HG03378 (cell line): ENCODE results near the gene DNTTIP2.
"Not testable (repeated sequence)": the region's sequence is repeated elsewhere in the genome, so short reads cannot be mapped to it uniquely, and the experiment has no call there.

Experiments
- ATAC-seq: cut with Tn5 transposase; IDR thresholded peaks from one replicate; pipeline ENCODE4 v1.9.1; 2021; ENCODE audit warnings: mild to moderate bottlenecking, moderate library complexity; ENCODE audit not compliant: unreplicated experiment

Gene DNTTIP2

DNA sequence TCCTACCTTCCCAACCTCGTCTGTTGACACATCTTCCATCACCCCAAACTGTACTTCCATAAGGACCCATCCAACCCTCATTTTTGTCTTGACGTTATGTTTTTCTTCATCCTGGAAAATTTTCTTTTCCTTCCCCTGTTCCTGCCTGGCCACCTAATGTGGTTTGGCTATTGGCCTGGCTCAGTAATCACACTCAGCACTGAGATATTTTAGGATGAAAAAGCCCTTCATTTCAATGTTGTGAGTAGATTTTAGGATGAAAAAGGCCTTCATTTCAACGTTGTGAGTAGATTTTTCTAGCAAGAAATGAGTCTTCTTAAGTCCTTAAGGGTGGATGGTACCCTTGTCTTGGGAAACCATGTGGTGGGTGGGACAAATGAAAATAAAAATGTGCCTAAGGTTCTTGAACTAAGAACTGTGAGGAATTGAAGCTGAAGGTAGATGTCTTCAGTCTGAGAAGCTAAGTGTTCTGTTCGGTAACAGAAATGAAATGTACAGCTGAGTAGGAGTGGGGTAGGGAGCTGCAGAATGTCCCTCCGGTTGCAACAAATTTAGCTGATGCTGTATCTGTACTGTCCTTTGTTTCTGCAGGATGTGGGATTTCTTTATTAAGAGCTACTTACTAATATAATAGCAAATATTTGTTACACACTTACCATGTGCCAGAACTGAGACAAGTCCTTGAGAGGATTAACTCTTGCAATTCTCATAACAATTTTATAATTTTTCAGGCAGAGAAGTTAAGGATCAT, 36.1 kb downstream of the DNTTIP2 start:
- no peak for ATAC-seq

DNA sequence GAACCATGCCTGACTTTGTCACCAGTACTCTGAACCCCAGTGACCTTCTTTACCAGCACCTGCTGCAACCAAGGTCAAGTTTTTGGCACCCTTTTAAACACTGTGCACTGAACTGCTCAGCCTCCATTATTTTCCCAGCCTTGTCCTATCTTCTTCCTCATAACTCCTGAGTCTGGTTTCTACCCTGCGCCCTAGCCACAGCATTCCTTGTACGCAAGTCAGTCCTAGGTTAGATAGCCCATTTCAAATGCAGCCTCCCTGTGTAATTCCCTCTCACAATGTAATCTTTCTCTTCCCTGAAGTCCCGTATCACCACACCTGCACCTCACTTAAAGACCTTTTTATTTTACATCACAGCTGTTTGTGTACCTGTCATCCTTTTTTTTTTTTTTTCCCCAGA, 37.2 kb downstream of the DNTTIP2 start:
- no peak for ATAC-seq

DNA sequence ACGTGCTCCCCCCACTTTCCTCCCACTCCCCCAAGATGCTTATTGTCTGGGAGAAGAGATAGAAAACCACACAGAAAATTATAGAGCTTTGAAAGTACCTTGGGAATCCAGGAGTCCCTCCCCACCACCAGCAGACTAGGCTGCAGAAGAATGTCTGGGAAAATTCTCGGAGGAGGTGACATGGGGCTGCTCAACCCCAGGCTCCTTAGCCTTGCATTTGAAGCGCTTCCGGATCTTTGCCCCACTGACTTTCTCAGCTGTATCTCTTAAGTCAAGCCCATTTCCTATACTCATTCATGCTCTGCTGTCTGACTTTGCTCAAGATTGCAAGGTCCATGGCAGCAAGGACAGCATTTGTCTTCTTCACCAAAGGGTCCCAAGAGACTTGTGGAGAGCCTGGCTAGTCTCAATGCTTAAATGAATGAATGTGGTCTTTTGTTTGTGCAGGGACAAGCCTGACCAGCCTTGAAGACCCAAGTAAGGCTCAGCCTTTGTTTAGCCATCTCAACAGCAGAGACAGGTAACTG, 38.0 kb downstream of the DNTTIP2 start:
- ATAC-seq = no peak

DNA sequence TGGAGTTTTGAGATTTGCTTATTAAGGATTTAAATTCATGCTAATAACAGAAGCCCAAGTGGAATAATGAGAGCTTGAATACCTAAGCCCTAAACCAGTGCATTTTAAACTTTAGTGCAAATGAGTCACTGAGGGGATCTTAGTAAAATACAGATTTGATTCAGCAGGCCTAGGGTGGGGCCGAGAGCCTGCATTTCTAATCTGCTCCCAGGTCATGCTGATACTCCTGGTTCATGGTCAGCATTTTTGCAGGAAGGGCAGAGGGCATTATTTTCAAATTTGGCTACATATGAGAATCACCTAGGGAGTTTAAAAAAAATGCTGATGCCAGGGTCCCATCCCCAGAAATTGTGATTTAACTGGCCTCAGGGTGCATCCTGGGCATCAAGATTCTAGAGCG, 39.3 kb downstream of the DNTTIP2 start:
- no peak for ATAC-seq

DNA sequence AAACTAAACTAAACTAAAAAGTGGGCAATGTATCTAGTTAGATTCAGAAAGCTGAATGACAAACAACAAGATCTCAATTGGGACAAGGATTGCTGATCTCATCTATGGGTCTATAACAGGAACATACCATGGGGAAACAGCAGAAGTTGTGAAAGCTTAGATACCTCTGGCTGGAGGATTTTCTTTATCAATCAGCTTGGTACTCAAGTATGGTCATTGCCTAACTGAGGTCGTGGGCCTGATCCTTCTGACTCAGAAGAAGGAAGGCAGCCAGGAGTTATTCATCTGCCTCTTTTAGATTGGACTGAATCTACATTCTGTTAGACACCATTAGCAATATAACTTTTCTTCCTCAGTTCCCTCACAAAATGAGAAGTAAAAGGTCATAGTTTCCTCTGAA, 39.7 kb downstream of the DNTTIP2 start:
- ATAC-seq = no peak

DNA sequence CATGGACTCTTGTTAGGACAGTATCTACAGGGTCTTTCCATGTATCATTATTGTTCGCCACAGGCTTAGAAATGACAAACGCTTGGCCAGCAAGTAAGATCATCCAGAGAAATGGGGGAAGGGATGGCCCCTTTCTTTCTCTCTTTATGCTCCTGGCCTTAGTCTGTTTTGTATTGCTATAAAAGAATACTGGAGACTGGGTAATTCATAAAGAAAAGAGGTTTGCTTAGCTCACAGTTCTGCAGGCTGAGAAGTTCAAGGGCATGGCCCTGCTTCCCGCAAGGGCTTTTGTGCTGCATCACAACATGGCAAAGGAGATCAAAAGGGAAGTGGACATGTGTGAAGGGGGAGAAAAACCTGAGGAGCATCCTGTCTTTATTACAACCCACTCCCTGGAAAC, 41.0 kb downstream of the DNTTIP2 start:
- no peak for ATAC-seq

DNA sequence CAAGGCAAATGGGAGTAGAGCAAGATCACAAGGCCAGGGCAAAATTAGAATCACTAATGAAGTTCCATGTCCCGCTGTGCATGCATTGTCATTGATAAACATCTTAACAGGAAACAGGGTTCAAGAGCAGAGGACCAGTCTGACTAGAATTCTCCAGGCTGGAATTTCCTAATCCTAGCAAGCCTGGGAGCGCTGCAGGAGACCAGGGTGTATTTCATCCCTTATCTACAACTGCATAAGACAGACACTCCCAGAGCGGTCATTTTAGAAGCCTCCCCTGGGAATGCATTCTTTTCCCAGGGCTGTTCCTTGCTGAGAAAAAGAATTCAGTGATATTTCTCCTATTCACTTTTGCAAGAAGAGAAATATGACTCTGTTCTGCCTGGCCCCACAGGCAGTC, 45.7 kb downstream of the DNTTIP2 start:
- not testable (repeated sequence) for ATAC-seq

DNA sequence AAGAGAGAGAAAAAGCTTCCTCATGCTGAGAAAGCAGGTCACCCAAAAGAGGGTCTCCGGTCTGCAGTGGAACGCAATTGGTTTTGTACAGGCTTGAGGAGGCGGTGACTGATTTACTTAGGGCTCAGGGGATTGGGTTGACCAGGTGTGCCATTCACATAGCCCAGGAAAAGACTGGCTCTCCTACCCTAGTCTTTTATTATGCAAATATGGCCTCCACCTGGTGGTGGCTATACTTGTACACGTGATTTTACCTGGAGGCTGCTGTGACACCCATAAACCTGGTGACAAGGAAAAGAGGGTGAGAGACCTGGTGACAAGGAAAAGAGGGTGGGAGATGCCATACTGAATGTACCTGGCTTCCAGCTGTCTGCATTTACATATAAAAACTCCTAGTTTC, 49.9 kb downstream of the DNTTIP2 start:
- no peak for ATAC-seq

DNA sequence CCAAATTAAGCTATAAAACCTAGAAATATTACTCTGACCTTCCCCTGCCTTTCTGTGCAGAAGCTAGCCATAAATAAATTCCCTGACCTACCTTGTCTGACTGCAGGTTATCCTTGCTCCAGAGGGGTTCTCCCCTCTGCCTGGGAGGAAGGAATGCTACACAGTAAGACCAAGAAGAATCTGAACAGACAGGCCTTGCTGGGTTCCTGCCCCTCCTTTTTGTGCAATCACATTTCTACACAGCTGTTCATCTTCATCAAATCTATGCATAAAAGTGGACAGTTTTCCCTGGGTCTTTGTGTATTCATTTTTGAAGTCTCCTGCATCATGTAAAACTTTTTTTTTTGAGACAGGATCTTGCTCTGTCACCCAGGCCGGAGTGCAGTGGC, 50.6 kb downstream of the DNTTIP2 start:
- no peak for ATAC-seq

DNA sequence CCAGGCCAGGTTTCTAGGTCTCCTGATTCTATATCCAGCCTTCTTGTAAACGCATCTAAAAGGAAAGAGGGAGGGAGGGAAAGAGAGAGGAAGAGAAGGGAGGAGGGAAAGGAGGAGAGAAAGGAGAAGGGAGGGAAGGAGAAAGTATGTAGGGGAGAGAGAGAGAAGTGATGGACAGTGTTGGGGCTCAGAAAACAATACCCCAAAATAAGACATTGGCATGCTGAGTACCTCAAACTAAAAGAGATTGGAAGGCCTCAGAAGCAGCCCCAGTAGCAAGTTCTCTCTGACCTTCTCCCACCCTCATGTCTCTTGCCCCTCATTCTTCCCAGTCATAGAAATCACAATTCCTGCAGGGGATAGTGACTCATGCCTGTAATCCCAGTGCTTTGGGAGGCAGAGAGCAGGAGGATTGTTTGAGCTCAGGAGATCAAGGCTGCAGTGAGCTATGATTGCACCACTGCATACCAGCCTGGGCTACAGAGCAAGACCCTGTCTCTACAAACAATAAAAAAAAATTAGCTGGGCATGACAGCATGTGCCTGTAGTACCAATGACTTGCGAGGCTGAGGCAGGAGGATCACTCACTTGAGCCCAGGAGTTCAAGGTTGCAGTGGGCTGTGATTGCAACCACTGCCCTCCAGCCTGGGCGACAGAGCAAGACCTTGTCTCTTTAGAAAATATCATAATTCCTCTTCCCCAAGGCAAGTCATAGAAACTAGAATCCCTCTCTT, 51.2 kb downstream of the DNTTIP2 start:
- no peak for ATAC-seq

DNA sequence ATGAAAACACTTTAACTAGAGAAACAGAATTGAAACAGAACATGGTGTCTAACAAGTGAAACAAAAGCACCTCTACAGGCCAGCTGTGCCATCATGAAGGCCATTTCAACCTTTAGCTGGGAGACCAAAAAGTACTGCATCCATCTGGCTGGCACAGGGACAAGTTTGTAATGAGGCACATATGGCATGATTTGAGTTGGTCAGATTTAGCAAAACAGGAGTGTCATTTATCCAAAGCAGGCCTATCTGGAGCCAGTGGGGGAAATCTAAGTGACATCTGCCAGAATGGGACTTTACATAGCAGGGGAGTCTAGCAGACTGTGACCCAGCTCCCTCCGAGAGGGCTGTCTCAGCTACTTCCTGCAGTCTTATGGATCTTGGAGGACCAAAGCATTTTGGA, 51.9 kb downstream of the DNTTIP2 start:
- no peak for ATAC-seq

DNA sequence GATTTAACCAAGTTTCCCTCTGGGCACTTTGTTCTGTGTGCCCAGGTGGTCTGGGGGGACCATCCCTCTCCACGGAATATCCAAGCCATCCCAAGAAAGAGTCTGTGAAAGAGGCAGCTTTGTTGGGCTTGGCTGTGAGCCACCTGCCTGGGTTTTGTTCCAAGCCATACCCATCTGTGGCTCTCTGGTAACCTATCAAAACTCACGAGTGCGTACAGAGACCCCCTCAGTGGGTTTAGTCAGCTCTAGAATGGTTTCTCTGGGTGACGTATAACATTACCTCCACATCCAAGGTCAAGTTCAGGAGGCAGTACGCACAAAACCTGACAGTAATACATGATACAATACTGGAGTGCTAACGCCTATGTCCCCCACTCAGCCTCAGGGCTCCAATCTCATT, 54.2 kb downstream of the DNTTIP2 start:
- ATAC-seq = no peak

DNA sequence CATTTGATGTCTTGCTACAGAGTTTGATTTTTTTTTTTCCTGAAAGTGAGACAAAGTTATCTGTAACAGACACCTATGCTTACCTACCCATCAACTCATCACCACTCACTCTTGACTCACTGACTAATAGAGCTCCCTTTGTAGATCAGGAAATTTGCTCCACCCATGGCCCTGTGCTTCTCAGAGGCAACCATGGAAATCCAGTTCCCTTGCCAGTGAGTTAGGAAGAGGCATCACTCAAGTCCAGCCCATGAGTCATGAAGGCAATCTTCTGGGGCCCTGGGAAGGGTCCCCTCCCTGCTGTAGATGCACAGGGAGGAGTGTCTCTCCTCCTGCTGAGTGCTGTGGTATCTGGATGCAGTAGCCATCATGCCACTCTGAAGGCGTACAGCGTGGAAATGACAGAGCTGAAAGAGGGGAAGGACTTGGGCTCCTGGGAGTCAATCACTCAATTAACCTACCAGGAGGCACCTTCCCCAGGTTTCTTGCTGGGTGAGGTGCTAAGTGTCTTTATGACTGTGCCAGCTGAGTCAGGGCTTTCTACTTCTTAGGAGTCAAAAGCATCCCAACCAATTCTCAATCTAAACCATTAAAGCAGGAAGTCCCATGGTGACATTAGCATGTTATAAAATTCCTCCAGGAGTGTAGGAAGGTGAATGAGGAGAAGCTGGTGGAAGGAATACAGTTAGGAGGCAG, 56.1 kb downstream of the DNTTIP2 start:
- no peak for ATAC-seq

DNA sequence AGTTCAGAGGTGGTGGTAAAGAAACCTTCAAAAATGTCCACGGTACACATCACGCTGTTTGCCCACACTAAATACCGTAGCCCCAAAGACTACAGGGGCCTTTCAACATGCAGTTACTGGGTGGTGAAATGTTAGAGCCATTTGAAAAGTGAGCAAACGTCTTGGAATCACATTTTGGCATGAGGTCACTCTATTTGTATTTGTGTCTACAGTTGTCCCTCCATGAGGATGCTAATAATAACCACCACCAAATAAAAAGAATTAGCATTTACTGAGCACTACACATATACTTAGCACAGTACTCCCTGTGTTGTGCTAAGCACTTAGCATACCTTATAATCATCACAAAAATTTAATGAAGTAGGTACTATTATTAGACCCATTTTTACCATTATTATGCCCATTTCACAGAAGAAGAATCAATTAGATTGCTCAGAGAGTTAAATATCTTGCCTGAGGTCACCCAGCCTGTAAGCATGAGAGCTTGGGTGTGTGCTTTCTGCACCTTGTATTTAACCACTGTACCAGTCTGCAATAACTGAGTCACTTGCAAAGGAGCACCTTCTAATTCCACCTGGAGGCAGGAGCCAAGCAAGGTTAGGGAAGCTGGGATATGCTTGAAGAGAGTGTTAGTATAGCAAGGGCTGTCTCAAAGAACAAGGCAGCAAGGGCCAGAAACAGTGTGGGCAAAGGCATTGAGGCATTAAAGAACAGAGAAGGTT, 57.4 kb downstream of the DNTTIP2 start:
- ATAC-seq = no peak

DNA sequence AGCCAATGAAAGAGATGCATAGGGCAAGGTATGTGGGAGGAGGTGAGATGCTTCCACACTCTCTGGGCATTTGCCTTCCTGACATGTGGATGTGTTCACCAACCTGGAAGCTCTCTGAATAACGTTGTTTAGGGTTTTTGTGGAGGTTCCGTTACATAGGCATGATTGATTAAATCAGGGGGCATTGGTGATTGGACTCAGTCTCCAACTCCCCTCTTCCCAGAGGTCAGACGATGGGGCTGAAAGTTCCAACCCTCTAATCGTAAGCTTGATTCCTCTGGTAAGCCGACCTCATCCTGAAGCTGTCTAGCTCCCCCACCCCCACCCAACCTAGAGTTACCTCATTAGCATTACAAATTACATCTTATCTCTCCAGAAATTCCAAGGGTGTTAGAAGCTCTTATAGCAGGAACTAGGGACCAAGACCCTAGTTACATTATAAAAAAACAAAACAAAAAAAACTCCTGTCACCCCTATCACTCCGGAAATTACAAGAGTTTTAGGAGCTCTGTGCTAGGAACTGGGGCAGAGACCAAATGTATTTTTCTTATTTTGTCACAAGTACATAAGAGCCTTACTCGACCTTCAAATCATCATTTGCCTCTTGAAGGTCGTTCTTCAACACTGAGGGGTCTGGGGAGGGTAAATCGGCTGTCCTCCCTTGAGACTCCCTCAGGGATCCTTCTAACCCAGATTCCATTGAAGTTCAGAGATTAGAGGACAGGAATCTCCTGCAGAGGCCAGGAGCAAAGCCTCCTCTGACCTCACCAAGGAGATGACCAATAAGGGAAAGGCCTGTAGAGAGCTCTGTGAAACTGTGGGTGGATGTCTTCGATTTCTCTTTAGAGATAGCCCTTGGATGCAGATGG, 58.2 kb downstream of the DNTTIP2 start:
- ATAC-seq = no peak

DNA sequence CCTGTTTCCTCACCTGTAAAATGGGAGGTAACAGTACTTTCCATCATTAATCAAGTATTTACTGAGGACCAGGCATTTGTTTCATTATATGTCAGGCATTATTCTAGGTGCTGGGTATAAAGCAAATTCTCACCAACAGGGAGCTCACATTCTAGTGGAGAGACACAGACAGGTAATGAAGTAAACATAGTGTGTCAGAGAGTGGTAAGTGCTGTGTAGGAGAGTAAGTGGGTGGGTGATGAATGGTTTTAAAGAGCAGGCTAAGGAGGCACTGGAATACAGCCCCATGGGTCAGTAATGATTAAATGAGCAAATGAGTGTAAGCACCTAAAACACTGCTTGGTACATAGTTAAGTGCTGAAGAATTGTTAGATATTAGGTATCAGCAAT, 60.4 kb downstream of the DNTTIP2 start:
- no peak for ATAC-seq

DNA sequence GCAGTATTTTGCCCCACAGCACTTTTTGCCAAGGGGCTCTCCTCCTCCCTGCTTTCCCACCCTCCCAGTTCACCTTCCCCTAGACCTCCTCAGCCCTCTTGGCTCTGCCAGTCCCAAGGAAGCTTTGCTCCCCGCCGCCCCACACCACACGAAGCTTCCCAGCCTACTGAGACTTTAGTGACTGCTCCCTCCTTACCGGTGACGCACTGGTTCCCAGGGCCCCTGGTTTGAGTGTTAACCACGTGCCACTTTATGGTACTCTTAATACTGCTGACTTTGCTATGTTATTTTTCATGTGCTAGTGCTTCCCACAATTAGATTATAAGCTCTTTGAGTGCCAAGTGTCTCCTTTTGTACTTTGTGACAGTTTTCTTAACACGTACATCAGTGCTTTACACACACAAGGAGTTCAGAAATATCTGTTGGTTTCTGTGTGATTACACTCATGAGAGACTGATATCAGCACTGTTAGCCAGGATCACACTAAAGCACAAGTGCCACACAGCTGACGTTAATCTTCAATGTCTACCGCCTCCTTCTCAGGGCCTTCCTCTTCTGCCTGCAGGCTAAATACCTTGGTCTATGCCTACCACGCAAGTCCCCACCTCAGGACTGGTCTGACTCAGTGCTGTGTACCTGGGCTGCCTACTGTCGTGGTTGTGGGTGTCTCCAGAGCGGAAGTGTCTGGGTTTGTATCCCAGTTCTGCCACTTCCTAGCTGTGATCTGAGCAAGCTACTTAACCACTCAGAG, 61.0 kb downstream of the DNTTIP2 start:
- no peak for ATAC-seq

DNA sequence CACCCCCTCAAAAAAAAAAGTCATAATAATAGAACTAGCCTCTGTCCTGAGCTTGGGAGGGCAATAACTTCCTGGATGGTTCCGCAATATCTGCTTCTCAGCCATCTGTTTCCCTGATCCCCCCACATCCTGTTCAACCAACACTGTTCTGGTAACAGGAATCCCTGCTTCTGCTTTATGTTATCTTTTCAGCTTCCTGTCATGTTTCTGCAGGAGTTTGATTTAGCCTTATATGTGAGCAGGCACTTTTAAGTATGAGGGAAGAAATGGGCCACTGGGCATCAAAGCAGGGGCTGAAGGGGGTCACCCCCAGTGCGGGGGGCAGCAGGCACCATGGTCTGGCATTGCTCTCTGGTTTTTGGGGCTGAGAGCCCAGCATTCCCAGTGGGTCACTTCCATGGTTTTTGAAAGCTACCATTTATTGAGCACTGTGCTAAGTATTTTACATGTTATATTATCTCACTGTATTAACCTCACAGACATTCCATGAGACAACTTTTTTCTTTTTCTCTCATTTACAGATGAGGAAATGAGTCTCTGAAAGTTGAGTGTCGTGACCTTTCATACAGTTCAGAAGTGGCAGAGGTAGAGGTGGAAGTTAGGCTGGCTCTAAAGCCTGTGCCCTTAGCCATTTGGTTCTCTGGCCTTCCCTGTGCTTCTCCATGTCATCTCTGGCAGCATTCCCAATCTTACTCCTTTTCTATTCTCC, 61.9 kb downstream of the DNTTIP2 start:
- no peak for ATAC-seq
